Measurements from ENCODE around the gene ABCA2.

DNA sequence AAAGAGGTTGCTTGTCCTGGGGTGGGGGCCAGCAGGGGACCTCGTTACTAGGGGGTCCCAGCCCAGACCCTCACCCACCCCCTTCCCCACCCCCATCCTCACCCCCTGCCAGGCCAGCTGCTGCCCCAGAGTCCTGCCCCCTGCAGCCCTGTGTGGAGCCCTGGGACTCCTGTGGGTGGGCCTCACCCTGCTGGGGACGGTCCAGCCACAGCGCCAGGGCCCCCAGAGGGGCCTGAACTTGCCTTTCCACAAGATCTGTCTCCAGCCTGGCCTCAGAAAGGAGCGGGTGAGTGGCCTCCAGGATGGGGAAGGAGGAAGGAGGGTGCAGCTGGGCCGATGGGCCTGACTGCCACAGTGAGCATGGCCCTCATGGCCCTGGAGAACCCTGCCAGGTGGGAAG is 58.3 kb downstream of the ABCA2 start:
- TF ChIP-seq CTCF (IDR thresholded peaks at IDR 0.05 in 4 of 5, conservative IDR thresholded peaks at IDR 0.05 in 1 of 5) (no peak), POLR2A (IDR thresholded peaks at IDR 0.05) (no peak)
